Measurements from ENCODE around the gene KCNK3.

The KCNK3 gene

DNA sequence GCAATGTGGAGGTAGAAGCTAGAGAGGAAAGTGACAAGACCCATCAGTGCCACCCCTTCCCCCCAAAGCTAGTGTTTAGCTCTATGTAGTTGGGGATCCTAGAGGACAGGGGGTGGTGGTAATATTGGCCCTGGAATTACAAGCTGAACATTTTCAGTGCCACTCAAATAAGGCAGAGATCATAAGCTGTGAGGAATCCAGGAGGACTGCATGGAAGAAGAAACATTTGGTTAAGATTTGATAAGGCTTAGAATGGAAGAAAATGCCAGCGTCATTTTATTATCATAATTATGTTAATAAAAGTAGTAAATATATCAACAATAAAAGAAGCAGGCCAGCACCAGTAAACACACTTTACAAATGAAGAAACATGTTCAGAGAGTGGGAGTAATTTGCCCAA, 33.7 kb downstream of the KCNK3 start:
- Histone ChIP-seq H3K4me3 (IDR thresholded peaks at IDR 0.05; ENCODE audit: insufficient read depth, low read depth, low read length) (no peak overlapping the region), H3K4me1 (ENCODE audit: low read depth, poor library complexity, severe bottlenecking) (no peaks in the 10 kb centered on the region), H3K27ac (no peak overlapping the region), H2AFZ (ENCODE audit: low read depth) (no peak overlapping the region), H4K20me1 (ENCODE audit: insufficient read depth) (no peaks in the 10 kb centered on the region), H3K4me2 (no peak overlapping the region), H3K9ac (no peak overlapping the region), H3K79me2 (ENCODE audit: insufficient read depth, low read depth) (no peaks in the 10 kb centered on the region), H3K36me3 (ENCODE audit: insufficient read depth) (no peaks in the 10 kb centered on the region), H3K27me3 (ENCODE audit: insufficient read depth, low read depth) (peaks cover 3% of the 10 kb centered on the region; the same call in 1 of the 2 replicates)
- TF ChIP-seq, protein P1, sequence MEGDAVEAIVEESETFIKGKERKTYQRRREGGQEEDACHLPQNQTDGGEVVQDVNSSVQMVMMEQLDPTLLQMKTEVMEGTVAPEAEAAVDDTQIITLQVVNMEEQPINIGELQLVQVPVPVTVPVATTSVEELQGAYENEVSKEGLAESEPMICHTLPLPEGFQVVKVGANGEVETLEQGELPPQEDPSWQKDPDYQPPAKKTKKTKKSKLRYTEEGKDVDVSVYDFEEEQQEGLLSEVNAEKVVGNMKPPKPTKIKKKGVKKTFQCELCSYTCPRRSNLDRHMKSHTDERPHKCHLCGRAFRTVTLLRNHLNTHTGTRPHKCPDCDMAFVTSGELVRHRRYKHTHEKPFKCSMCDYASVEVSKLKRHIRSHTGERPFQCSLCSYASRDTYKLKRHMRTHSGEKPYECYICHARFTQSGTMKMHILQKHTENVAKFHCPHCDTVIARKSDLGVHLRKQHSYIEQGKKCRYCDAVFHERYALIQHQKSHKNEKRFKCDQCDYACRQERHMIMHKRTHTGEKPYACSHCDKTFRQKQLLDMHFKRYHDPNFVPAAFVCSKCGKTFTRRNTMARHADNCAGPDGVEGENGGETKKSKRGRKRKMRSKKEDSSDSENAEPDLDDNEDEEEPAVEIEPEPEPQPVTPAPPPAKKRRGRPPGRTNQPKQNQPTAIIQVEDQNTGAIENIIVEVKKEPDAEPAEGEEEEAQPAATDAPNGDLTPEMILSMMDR (conservative IDR thresholded peaks at IDR 0.05; ENCODE audit: low read depth, low read length), result no peak

- TF ChIP-seq, protein P1 (conservative IDR thresholded peaks at IDR 0.05; ENCODE audit: low read depth, low read length), result no peak
- no peak overlapping the region for H2AFZ ChIP-seq (ENCODE audit: low read depth)
- H3K27ac ChIP-seq, result no peak overlapping the region
- no peaks in the 10 kb centered on the region for H3K79me2 ChIP-seq (ENCODE audit: insufficient read depth, low read depth)
- peaks cover 9% of the 10 kb centered on the region; the same call in 1 of the 2 replicates for H3K27me3 ChIP-seq (ENCODE audit: insufficient read depth, low read depth)
- no peak overlapping the region for H3K9ac ChIP-seq
- H3K4me1 ChIP-seq (ENCODE audit: low read depth, poor library complexity, severe bottlenecking), result no peaks in the 10 kb centered on the region
- H3K36me3 ChIP-seq (ENCODE audit: insufficient read depth), result no peaks in the 10 kb centered on the region
- H4K20me1 ChIP-seq (ENCODE audit: insufficient read depth), result no peaks in the 10 kb centered on the region
- H3K4me2 ChIP-seq, result no peak overlapping the region
- H3K4me3 ChIP-seq (IDR thresholded peaks at IDR 0.05; ENCODE audit: insufficient read depth, low read depth, low read length), result no peak overlapping the region
Measured at GRCh38 chr2:26727641-26728561, 35.4 kb downstream of the KCNK3 start.

DNA sequence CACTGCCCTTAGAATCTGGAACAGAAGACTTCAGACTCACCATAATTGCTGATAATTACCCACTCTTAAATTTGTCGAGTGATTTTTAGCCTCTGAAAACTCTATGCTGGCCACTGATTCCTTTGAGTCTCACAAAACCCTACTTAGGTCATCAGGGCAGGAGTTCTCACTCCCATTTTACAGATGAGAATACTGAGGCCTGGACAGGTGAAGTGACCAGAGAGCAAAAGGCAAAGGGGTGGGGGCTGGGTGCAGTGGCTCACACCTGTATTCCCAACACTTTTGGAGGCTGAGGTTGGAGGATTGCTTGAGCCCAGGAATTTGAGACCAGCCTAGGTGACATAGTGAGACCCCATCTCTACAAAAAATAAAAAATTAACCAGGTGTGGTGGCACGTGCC, 36.8 kb downstream of the KCNK3 start:
- TF ChIP-seq, protein P1 (conservative IDR thresholded peaks at IDR 0.05; ENCODE audit: low read depth, low read length), result no peak
- no peak overlapping the region for H3K9ac ChIP-seq
- no peak overlapping the region for H3K27ac ChIP-seq
- H3K4me1 ChIP-seq (ENCODE audit: low read depth, poor library complexity, severe bottlenecking), result no peaks in the 10 kb centered on the region
- no peak overlapping the region for H2AFZ ChIP-seq (ENCODE audit: low read depth)
- H3K79me2 ChIP-seq (ENCODE audit: insufficient read depth, low read depth), result no peaks in the 10 kb centered on the region
- no peak overlapping the region for H3K4me3 ChIP-seq (IDR thresholded peaks at IDR 0.05; ENCODE audit: insufficient read depth, low read depth, low read length)
- H3K4me2 ChIP-seq, result no peak overlapping the region
- H4K20me1 ChIP-seq (ENCODE audit: insufficient read depth), result no peaks in the 10 kb centered on the region
- no peaks in the 10 kb centered on the region for H3K36me3 ChIP-seq (ENCODE audit: insufficient read depth)
- H3K27me3 ChIP-seq (ENCODE audit: insufficient read depth, low read depth), result peaks cover 10% of the 10 kb centered on the region; the same call in 1 of the 2 replicates

- TF ChIP-seq, protein P1 (conservative IDR thresholded peaks at IDR 0.05; ENCODE audit: low read depth, low read length), result no peak
- no peak overlapping the region for H2AFZ ChIP-seq (ENCODE audit: low read depth)
- H3K27me3 ChIP-seq (ENCODE audit: insufficient read depth, low read depth), result peaks cover 10% of the 10 kb centered on the region; the same call in 1 of the 2 replicates
- no peaks in the 10 kb centered on the region for H4K20me1 ChIP-seq (ENCODE audit: insufficient read depth)
- H3K27ac ChIP-seq, result no peak overlapping the region
- H3K4me3 ChIP-seq (IDR thresholded peaks at IDR 0.05; ENCODE audit: insufficient read depth, low read depth, low read length), result no peak overlapping the region
- no peaks in the 10 kb centered on the region for H3K36me3 ChIP-seq (ENCODE audit: insufficient read depth)
- no peaks in the 10 kb centered on the region for H3K4me1 ChIP-seq (ENCODE audit: low read depth, poor library complexity, severe bottlenecking)
- no peak overlapping the region for H3K9ac ChIP-seq
- H3K79me2 ChIP-seq (ENCODE audit: insufficient read depth, low read depth), result no peaks in the 10 kb centered on the region
- H3K4me2 ChIP-seq, result no peak overlapping the region
Measured at GRCh38 chr2:26730549-26731344, 38.2 kb downstream of the KCNK3 start.

Measured in KMS-11 (cell line).